ENCODE data around the gene IRF5.

- TF ChIP-seq CTCF (IDR thresholded peaks at IDR 0.05) (no peak), POLR2A (IDR thresholded peaks at IDR 0.05) (no peak)
These were observed 10.7 kb downstream of the IRF5 start for GRCh38 chr7:128948312-128948973.
